Pericardium fibroblast (primary cell): ENCODE measurements around the gene MASTL. TPM values are rescaled to one million over a fixed set of nuclear protein-coding genes. Genes with fewer than 3 reads are reported as not detected.

Source experiments
- total RNA-seq: library from RNA; depleted of rRNA; stranded (reverse); fragments of >200 nt; gene quantifications from 2 replicates; pipeline ENCODE4 v1.2.3, GENCODE V29; 2015

The MASTL gene
- 4.8 and 8.0 TPM in 2 replicates for total RNA-seq

DNA sequence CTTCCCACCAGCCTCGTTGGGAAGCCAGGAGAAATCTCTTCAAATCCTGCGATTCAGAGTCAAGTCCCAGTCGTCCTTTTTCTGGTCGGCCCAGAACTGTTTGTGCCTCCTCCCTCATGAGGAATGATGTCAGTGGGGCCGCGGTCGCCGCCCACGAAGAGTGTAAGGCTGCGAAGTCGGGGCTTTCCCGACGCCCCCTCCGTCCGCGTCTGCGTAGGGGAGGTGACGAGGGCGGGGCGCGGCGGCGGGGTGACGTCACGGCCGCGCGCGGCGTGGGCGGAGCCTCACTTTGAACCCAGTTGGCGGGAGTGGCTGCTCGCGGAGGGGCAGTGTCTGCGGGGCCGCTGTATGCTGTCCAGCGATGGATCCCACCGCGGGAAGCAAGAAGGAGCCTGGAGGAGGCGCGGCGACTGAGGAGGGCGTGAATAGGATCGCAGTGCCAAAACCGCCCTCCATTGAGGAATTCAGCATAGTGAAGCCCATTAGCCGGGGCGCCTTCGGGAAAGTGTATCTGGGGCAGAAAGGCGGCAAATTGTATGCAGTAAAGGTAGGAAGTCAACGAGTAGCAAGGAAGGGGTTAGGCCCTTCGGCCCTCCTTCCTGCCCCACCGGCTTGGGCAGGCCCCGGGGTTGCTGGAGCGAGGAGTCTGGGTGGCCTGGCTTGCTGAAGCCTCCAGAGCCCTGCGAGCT lies at the start of gene MASTL:
TSS of gene MASTL (plus strand) at position 287 of the 689 bp plus-strand sequence. CDS start at position 362, 75 bp downstream.

Other genes with a start within 250 kb of the MASTL start
- 3.4 and 6.9 TPM in 2 replicates for gene ANKRD26, start 54.9 kb upstream of the MASTL start, total RNA-seq
- 78.1 and 94.1 TPM in 2 replicates for gene YME1L1, start 968 bp upstream of the MASTL start, total RNA-seq
- 5.2 and 9.7 TPM in 2 replicates for gene ACBD5, start 85.4 kb downstream of the MASTL start, total RNA-seq